GM03348 (cell line): Measurements from ENCODE around the gene ZNF777.
"Not testable (repeated sequence)": the region's sequence is repeated elsewhere in the genome, so short reads cannot be mapped to it uniquely, and the experiment has no call there.

Source experiments
- DNase-seq: peaks from one replicate; pipeline ENCODE4 v3.0.0; 2012; ENCODE audit warnings: low spot score

ZNF777 gene

DNA sequence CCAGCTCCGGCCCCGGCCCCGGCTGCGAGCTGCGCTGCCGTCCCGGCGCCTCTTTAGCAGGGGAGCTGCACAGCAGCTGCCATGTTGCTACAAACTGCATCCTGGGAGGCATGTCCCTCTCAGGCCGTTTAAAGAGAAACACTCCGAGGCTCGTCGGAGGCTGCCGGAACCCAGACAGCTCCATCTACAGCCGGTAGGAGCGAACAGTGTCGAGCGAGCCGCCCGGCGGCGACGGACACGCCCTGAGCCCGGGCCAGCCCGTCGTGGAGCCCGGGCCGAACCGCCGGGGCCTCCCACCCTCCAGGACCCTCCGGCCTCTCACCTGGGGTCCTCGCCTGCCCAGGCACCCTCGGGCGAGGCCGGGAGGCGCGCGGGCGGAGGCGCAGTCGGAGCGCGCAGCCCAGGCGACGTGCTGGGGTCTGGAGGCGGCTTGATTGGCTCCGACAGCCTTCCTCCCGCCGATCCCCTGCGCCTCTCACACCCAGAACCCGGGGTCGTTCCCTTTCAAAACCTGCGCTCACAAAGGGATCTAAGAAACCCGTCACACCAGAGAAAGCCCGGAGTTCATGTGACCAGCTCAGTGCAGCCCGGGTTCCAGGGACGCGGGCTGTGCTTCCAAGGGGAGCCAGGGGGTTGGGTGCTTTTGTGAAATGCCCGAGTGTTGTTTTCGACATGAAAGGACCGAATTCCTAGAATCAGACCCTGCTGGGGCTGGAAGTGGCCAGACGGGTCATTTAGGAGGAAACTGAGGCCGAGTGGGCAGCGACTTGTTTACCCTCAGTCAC lies at the start of gene ZNF777:
ZNF777 (minus strand) TSS at position 570 of the 785 bp plus-strand sequence. CDS start 5,040 bp downstream, outside the sequence.
- peak; percentile 95 for DNase-seq

- no peak for DNase-seq
Measured at GRCh38 chr7:149510248-149510647, 49.4 kb upstream of the ZNF777 start.

GRCh38 chr7:149509774-149510173 lies 48.9 kb upstream of the ZNF777 start:
- no peak for DNase-seq

GRCh38 chr7:149505551-149505950 lies 44.7 kb upstream of the ZNF777 start:
- DNase-seq = no peak

DNA sequence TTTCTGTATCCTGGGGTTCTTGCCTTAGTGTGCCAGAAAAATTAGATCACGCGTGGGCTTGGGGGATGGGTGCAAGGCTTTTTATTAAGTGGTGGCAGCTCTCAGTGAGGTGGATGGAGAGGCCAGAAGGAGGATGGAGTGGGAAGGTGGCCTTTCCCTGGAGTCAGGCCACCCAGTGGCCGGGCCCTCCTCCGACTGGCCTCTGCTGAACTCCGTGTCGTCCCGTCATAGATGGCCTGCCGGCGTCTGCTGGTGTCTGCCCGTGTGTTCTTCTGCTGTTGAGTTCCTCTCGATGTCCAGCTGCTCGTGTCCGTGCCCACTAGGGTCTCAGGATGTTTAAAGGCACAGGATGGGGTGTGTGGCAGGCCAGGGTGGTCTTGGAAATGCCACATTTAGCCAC lies 40.8 kb upstream of the ZNF777 start:
- DNase-seq = no peak

GRCh38 chr7:149500910-149501309 lies 40.0 kb upstream of the ZNF777 start:
- DNase-seq = no peak

GRCh38 chr7:149500201-149500600 lies 39.3 kb upstream of the ZNF777 start:
- no peak for DNase-seq

GRCh38 chr7:149498811-149499210 lies 37.9 kb upstream of the ZNF777 start:
- DNase-seq = no peak

DNA sequence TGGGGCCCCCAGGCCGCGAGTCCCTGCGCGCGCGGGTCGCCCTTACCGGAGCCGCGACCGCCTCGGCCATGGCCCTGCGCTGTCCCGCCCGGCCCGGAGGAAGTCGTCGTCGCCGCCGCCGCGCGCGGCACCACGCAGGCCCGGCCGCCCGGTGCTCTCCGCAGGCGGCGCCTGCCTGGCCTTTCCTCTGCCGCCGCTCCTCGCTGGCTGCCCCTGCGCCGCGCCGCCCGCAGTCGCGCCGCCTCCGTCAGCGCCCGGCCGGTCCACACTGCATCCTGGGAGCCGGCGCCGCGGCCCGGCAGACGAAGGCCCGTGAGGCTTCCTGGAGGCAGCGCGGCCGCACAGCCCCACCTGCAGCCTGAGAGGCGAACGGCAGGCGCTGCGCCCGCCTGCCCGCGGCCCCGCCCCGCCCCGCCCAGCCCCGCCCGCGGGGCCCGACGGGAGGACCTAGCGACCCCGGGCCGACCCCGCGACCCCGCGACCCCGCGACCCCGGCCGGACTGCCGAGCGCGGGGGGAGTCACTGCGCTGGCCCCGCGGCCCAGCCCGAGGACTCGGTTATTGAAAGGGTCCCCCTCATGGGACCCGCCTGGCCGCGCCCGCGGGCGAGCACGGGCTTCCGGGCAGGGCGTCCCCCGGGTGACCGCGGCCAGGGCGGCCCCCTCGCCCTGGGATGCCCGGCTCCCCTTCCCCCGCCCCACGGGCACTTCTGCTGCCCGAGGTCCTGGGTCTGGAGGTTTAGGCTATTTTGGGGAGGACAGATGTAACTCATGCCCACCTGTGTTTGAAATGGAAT lies 36.8 kb upstream of the ZNF777 start, which contains the start of gene ZNF746:
ZNF746 (minus strand) TSS at position 343 of the 795 bp plus-strand sequence; CDS start at position 70, 273 bp downstream.
- DNase-seq = peak; percentile 97

GRCh38 chr7:149496642-149497391 lies 36.0 kb upstream of the ZNF777 start:
- DNase-seq = peak; percentile 73

DNA sequence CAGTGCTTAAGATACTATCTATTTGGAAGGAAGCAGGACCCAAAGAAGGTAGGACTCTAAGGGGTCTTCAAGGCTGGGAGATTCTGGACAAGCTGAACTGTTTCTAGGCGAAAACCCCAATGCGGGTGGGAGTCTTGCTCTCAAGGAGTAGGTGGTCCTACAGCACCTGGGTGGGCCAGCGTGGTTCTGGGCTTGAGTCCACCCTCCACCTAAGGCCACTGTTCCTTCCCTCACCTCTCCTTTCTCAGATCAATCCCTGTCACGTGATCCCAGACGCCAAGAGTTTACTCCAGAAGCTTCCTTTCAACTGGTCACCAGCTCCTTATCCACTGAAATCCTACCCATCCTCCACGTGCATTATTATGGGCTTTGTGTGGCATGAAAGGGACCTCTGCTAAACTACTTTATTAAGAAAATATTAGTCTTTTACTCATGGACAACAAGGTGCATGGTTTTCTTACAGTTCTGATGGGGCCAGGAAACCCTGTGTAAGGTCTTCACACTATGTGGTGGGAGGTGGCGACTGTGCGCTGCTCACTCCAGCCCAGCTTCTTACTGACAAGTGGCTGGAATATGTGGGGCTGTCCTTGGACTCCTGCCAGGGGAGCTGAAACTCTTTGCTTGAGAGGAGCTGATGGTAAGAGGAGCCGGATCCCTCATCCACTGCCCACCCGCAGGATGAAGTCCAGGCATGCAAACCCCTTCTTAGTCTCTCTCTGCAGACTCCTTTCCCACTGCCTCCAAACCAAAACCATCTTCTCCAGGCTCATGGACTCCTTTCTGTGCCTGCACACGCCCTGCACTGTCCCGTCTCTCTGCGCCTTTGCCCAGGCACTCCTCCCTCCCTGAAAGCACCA lies 35.2 kb upstream of the ZNF777 start:
- DNase-seq = peak; percentile 48

GRCh38 chr7:149494738-149495368 lies 34.0 kb upstream of the ZNF777 start:
- no peak for DNase-seq

- DNase-seq = not testable (repeated sequence)
Measured at GRCh38 chr7:149493975-149494374, 33.1 kb upstream of the ZNF777 start.

- DNase-seq = no peak
Measured at GRCh38 chr7:149493366-149493765, 32.5 kb upstream of the ZNF777 start.

DNA sequence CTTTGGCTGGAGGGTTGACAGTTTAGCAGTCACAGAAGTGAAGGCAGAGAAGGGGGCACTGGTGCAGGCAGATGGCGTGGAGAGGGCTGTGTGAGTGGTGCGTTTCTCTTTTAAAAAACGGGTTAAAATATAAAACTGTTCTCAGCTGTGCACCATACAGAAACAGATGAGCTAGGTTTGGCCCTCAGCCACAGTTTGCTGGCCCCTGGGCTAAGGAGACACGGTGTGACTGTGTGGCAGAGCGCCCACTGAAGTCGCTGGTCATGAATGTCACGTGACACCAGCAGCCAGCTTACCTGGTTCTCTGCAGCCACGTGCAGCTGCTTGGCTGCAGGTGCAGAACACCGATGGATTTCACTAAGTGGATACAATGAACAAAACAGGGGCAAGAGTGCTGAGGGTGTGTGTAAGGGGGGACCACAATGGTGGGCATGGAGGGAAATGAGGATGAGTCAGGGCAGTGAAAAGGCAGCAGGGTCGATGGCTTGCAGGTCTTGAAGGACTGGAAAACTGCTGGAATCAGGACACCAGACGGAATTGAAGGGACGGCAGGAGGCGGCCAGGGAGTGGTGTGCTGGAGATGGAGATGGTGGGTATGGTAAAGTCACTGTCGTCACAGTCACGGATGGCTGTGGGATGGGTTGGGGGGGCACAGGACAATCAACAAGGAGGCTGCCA lies 29.4 kb upstream of the ZNF777 start:
- no peak for DNase-seq

DNA sequence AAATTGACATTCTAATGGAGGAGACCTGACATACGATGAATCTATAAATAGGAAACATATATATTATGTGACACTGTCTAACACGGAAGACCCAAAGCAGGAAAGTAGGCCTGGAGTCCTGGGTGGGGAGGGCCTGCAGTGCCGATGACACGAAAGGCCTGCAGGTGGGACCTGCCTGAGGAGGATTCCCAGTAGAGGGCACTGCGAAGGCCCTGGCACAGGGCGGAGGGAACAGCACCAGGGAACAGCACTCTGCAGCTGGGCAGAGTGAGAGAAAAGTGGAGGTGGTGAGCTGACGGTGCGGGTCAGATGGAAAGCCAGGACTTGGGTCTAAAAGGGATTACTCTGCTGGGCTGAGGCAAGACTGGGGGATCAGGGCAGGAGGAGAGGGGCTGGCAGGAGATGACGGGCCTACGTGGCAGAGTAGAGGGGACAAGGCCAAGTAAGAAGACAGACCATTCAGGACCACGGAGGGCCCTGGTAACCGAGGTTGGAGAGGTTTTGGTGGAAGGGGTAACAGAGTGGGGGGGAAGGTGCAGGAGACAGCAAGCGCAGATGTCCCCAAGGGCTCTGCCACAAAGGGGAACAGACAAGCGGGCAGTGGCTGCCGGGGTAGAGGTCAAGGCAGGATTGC lies 28.6 kb upstream of the ZNF777 start:
- DNase-seq = no peak

DNA sequence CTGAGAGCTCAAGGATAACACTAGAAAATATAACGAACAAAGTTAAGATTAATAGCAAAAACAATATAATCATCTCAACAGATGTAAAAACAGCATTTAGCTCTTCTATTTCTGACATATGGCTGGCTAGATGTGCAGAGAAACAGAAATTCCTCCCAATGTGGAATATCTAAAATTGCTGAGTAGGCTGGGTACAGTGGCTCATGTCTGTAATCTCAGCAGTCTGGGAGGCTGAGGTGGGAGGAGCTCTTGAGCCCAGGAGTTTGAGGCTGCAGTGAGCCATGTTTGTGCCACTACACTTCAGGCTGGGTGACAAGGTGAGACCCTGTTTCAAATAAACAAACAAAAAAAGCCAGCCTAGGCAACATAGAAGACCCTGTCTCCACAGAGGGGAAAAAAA lies 18.7 kb upstream of the ZNF777 start:
- no peak for DNase-seq

GRCh38 chr7:149478754-149479153 lies 17.9 kb upstream of the ZNF777 start:
- no peak for DNase-seq

- DNase-seq = no peak
Measured at GRCh38 chr7:149477494-149478443, 16.9 kb upstream of the ZNF777 start.
